Kidney glomerular epithelial cell (primary cell): ENCODE data around the gene CD27.
"Not testable (repeated sequence)": the region's sequence is repeated elsewhere in the genome, so short reads cannot be mapped to it uniquely, and the experiment has no call there.

Experiments used
- DNase-seq: peaks from one replicate; lab custom pipeline; 2025; lab: John Stamatoyannopoulos, UW

The CD27 gene

GRCh38 chr12:6461401-6462233, 16.9 kb downstream of the CD27 start:
- no peak for DNase-seq

- no peak for DNase-seq
Measured at GRCh38 chr12:6462234-6462995, 17.7 kb downstream of the CD27 start.

- DNase-seq, result no peak
Measured at GRCh38 chr12:6463216-6463615, 18.5 kb downstream of the CD27 start.

GRCh38 chr12:6463858-6464257, 19.1 kb downstream of the CD27 start:
- DNase-seq, result no peak

- DNase-seq, result no peak
Measured at GRCh38 chr12:6464531-6464930, 19.8 kb downstream of the CD27 start.

GRCh38 chr12:6465467-6466183, 20.9 kb downstream of the CD27 start:
- peak; percentile 45 for DNase-seq

- no peak for DNase-seq
Measured at GRCh38 chr12:6466184-6466573, 21.4 kb downstream of the CD27 start.

GRCh38 chr12:6466751-6467150, 22.0 kb downstream of the CD27 start:
- DNase-seq, result not testable (repeated sequence)

GRCh38 chr12:6467571-6468282, 23.0 kb downstream of the CD27 start:
- DNase-seq, result not testable (repeated sequence)

- DNase-seq, result no peak
Measured at GRCh38 chr12:6468283-6468575, 23.5 kb downstream of the CD27 start.

- no peak for DNase-seq
Measured at GRCh38 chr12:6469092-6469491, 24.3 kb downstream of the CD27 start.

GRCh38 chr12:6469609-6470374, 25.0 kb downstream of the CD27 start:
- no peak for DNase-seq

- peak; percentile 96 for DNase-seq
Measured at GRCh38 chr12:6470375-6471163, 25.8 kb downstream of the CD27 start, which contains the start of gene VAMP1. Gene VAMP1 (minus strand): TSS chr12:6470677. CDS start chr12:6470531, 146 bp downstream.

GRCh38 chr12:6471989-6472360, 27.2 kb downstream of the CD27 start:
- peak; percentile 14 for DNase-seq

GRCh38 chr12:6472491-6472890, 27.7 kb downstream of the CD27 start:
- no peak for DNase-seq

GRCh38 chr12:6475233-6475975, 30.6 kb downstream of the CD27 start:
- DNase-seq, result not testable (repeated sequence)

GRCh38 chr12:6476489-6476888, 31.7 kb downstream of the CD27 start:
- peak; percentile 73 for DNase-seq

- DNase-seq, result not testable (repeated sequence)
Measured at GRCh38 chr12:6477601-6478377, 33.0 kb downstream of the CD27 start.

- DNase-seq, result no peak
Measured at GRCh38 chr12:6478416-6478815, 33.7 kb downstream of the CD27 start.
